Esophagus muscularis mucosa (tissue), 4 donors: Measurements from ENCODE around the gene TAS1R3. TPM values are rescaled to one million over a fixed set of nuclear protein-coding genes. Genes with fewer than 3 reads are reported as not detected.

Experiments
- DNase-seq: peaks from one replicate; pipeline ENCODE4 v3.0.0-alpha.2; 2017; ENCODE audit errors: extremely low spot score
- H3K27ac ChIP-seq, 4 donors: fragments of 200-600 bp; sonication (generic); replicated peaks in 1 of 4; 1 replicate in 3 of 4; 2 replicates in 1 of 4; pipeline ENCODE4 v1.5.1; 2016 to 2019; ENCODE audit warnings: mild to moderate bottlenecking in 1 of 4
- H3K27me3 ChIP-seq, 4 donors: fragments of 200-600 bp; sonication (generic); one replicate each; pipeline versions ENCODE4 v1.5.1 to v1.6.0; 2016 to 2019
- H3K36me3 ChIP-seq, 4 donors: fragments of 200-600 bp; sonication (generic); one replicate each; pipeline ENCODE4 v1.5.1; 2016 to 2019
- H3K4me1 ChIP-seq, 4 donors: fragments of 200-600 bp; sonication (generic); one replicate each; pipeline ENCODE4 v1.5.1; 2016 to 2019
- H3K4me3 ChIP-seq, 4 donors: fragments of 200-600 bp; sonication (generic); 1 replicate in 2 of 4; 2 replicates in 2 of 4; pipeline ENCODE4 v1.5.1; 2016 to 2019; ENCODE audit warnings: mild to moderate bottlenecking in 4 of 4, moderate library complexity in 1 of 4
- H3K9me3 ChIP-seq, 4 donors: fragments of 200-600 bp; sonication (generic); 1 replicate in 3 of 4; 2 replicates in 1 of 4; pipeline ENCODE4 v1.5.1; 2016 to 2019
- CTCF ChIP-seq, 3 experiments: fragments of 200-600 bp in 2 of 3; fragments of 450-650 bp in 1 of 3; sonication (generic) in 2 of 3; IDR thresholded peaks; one replicate each; pipeline ENCODE4 v1.5.1; 2017 to 2019; ENCODE audit warnings: antibody characterized with exemption in 3 of 3, mild to moderate bottlenecking in 2 of 3, moderate library complexity in 1 of 3
- EP300 ChIP-seq: sonication (generic); formaldehyde crosslinking; IDR thresholded peaks from one replicate; pipeline ENCODE4 v1.6.1; 2017; ENCODE audit warnings: antibody characterized with exemption
- POLR2A ChIP-seq: fragments of 450-650 bp; IDR thresholded peaks from one replicate; pipeline ENCODE4 v1.6.1; 2017; ENCODE audit warnings: antibody characterized with exemption, moderate library complexity, mild to moderate bottlenecking, low read depth
- POLR2AphosphoS5 ChIP-seq, 2 donors: sonication (generic); formaldehyde crosslinking; IDR thresholded peaks; one replicate each; pipeline ENCODE4 v1.6.1; 2017; ENCODE audit warnings: antibody characterized with exemption in 2 of 2
- WGBS: methylation state at CpG from one replicate; pipeline ENCODE4 v1.1.5; 2018; 5-methylcytosine and 5-hydroxymethylcytosine counted together
- intact Hi-C: fragments of 100-400 bp; cut with DNase I; formaldehyde crosslinking; loops from one replicate; pipeline ENCODE4 v1.15.1; 2023
- total RNA-seq, 4 donors: library from RNA; depleted of rRNA; stranded (reverse); fragments of >200 nt; gene quantifications; one replicate each; pipeline versions ENCODE4 v1.1.0 to v1.2.1, GENCODE V29; 2016

Gene TAS1R3
- total RNA-seq, 4 donors from 2014 or later = 0.17 to 0.32 TPM; not detected in 2

DNA sequence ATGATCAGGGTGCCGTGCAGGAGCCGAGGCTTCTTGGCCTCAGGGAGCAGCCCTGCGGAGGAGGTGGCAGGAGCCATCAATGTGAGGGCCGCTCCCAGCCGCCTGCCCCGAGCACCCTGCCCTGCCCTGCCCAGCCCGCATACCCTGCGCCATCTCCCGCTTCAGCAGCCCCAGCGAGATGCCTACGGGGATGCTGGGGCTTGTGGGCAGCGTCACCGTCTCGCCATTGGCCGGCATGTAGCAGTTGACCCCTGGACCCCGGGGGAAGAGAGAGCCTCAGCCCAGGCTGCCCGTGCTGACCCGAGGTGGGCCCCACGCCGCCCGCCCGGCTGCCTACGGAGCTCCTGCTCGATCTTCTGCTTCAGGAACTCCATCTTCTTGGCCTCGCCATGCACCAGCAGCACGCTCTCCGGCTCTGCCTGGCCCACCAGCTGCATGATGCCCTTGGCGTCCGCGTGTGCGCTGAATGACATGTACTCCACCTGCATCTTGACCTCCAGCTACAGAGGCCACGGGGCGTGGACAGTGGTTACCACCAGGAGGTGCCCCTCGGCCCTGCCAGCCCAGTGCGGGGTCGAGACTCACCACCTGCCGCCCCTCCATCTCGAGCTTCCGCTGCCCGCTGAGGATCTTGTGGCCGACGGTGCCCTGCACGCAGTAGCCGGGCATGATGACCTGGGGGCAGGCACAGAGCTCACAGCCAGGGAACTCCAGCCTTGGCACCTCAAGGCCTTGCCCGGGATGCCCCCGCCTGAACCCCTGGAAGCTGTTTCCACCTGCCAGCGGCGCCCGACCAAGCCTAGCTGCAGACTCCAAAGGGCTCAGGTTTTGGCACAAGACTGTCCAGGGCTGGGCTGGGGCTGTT is 18.4 kb upstream of the TAS1R3 start:
- H3K4me1 ChIP-seq = peaks cover 14 to 50% (median 46%) of the 10 kb centered on the region in 4 donors
- intact Hi-C loops = no loop called here
- 89% methylated on average over 30 of the region's 49 CpGs for WGBS

DNA sequence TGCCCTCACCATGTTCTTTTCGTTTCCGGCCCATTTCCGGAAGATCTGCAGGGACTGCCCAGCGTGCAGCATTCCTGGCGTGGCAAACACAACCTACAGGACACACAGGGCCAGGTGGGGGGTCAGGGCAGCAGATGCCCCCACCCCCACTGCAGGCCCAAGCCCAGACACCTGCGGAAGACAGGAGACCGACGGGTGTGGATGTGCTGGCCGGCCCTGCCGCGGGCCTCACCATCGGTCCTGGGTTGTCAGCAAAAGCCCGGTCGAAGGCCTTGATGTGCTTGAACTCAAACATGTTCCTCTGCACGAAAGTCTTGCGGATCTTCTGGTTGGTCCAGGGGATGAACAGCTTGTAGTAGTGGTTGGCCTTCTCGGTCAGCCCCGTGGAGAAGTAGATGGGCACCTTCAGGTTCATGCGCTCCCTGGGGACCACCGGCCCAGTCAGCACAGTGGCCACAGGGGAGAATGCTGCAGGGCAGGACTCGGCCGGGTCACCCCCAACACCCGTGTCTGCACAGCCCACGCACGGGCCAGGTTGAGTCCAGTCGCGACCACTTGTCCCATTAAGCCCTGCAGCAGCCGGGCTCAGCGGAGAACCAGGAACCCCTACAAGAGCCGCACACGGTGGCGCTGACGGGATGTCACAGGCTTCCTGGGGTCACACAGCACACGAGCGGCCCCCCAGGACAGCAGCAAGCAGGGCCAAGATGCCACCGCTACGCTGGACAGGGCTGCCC is 17.4 kb upstream of the TAS1R3 start:
- WGBS = 91% methylated on average over 35 of the region's 37 CpGs
- intact Hi-C loops = no loop called here
- peaks cover 43 to 71% (median 60%) of the 10 kb centered on the region in 4 donors for H3K36me3 ChIP-seq

More for the DNA sequence above, 18.4 kb upstream of the TAS1R3 start:
- Histone ChIP-seq H3K27ac (no peak overlapping the region), H3K4me3 (no peak overlapping the region), H3K36me3 (peaks cover 43 to 71% (median 60%) of the 10 kb centered on the region in 4 donors), H3K27me3 (no peaks in the 10 kb centered on the region), H3K9me3 (no peaks in the 10 kb centered on the region)
- DNase-seq = no peak
- TF ChIP-seq EP300 = no peak
- TF ChIP-seq POLR2AphosphoS5 (IDR thresholded peaks at IDR 0.05) = no peak
- no peak for TF ChIP-seq POLR2A
- TF ChIP-seq CTCF (IDR thresholded peaks at IDR 0.05) = no peak

DNA sequence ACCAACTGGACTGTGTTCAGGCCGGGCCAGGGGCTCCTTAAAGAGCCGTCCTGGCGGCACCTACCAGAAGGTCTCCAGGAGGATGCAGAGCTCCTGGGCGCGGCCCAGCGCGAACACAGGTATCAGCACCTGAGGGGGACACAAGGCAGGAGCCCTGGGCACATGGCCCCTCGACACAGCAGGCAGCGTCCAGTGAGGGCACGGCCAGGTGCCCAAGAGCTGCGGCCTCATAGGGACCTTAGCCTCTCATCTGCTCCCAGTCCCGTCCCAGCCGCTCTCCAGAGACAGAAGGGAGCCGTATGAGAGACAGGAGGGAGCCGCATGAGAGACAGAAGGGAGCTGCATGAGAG is 16.9 kb upstream of the TAS1R3 start:
- TF ChIP-seq POLR2AphosphoS5 (IDR thresholded peaks at IDR 0.05) = no peak
- no peak for TF ChIP-seq POLR2A
- no peak for TF ChIP-seq EP300
- TF ChIP-seq CTCF (IDR thresholded peaks at IDR 0.05) = no peak
- Histone ChIP-seq H3K4me3 (no peak overlapping the region), H3K9me3 (no peaks in the 10 kb centered on the region), H3K27ac (peak overlapping the region in 1 of 4 donors; percentile 53), H3K36me3 (peaks cover 43 to 76% (median 65%) of the 10 kb centered on the region in 4 donors), H3K27me3 (no peaks in the 10 kb centered on the region), H3K4me1 (peaks cover 20 to 60% (median 54%) of the 10 kb centered on the region in 4 donors)
- no peak for DNase-seq
- WGBS = 92% methylated on average over 11 of the region's 15 CpGs
- intact Hi-C loops = no loop called here

More for the DNA sequence above, 17.4 kb upstream of the TAS1R3 start:
- TF ChIP-seq CTCF (IDR thresholded peaks at IDR 0.05) = no peak
- no peak for TF ChIP-seq POLR2AphosphoS5 (IDR thresholded peaks at IDR 0.05)
- TF ChIP-seq POLR2A = no peak
- no peak for TF ChIP-seq EP300
- H3K27ac ChIP-seq = no peak overlapping the region
- H3K9me3 ChIP-seq = no peaks in the 10 kb centered on the region
- no peak for DNase-seq
- no peaks in the 10 kb centered on the region for H3K27me3 ChIP-seq
- H3K4me1 ChIP-seq = peaks cover 18 to 60% (median 54%) of the 10 kb centered on the region in 4 donors
- no peak overlapping the region for H3K4me3 ChIP-seq

GRCh38 chr1:1314678-1315335 is 16.3 kb upstream of the TAS1R3 start:
- intact Hi-C loops = no loop called here
- TF ChIP-seq CTCF (IDR thresholded peaks at IDR 0.05) (no peak), POLR2AphosphoS5 (IDR thresholded peaks at IDR 0.05) (no peak), POLR2A (no peak), EP300 (no peak)
- no peak for DNase-seq
- H3K9me3 ChIP-seq = no peaks in the 10 kb centered on the region
- no peaks in the 10 kb centered on the region for H3K27me3 ChIP-seq
- peaks cover 43 to 80% (median 71%) of the 10 kb centered on the region in 4 donors for H3K36me3 ChIP-seq
- no peak overlapping the region for H3K4me3 ChIP-seq
- H3K27ac ChIP-seq = peak overlapping the region; percentile 53 to 84 (median 82)
- H3K4me1 ChIP-seq = peaks cover 15 to 60% (median 54%) of the 10 kb centered on the region in 4 donors
- WGBS = 83% methylated on average over 15 of the region's 23 CpGs
